Measurements from ENCODE around the gene C14orf93.
"Not testable (repeated sequence)": the region's sequence is repeated elsewhere in the genome, so short reads cannot be mapped to it uniquely, and the experiment has no call there.

C14orf93 gene

GRCh38 chr14:23004274-23004673 is 5.7 kb downstream of the C14orf93 start:
- H3K4me3 ChIP-seq (ENCODE audit: low read length); DNase-seq (ENCODE audit: low read depth, low spot score); H3K27me3 ChIP-seq (ENCODE audit: control insufficient read depth, insufficient read depth, low read length); H3K4me1 ChIP-seq (ENCODE audit: control insufficient read depth, insufficient read depth, low read length); H3K9me3 ChIP-seq (ENCODE audit: control insufficient read depth, insufficient read depth, low read length); H3K27ac ChIP-seq (ENCODE audit: low read length); H3K36me3 ChIP-seq (ENCODE audit: control insufficient read depth, insufficient read depth, low read length): not testable (repeated sequence)
- no CpG with 5 or more reads among the region's 4 CpGs for WGBS (ENCODE audit: insufficient coverage, insufficient read length)

GRCh38 chr14:23002592-23002991 is 7.4 kb downstream of the C14orf93 start:
- H3K9me3 ChIP-seq (ENCODE audit: control insufficient read depth, insufficient read depth, low read length) = no peaks in the 10 kb centered on the region
- no peak overlapping the region for H3K4me3 ChIP-seq (ENCODE audit: low read length)
- no peak for DNase-seq (ENCODE audit: low read depth, low spot score)
- no peaks in the 10 kb centered on the region for H3K27me3 ChIP-seq (ENCODE audit: control insufficient read depth, insufficient read depth, low read length)
- no peaks in the 10 kb centered on the region; the same call in 1 of the 2 replicates for H3K4me1 ChIP-seq (ENCODE audit: control insufficient read depth, insufficient read depth, low read length)
- H3K27ac ChIP-seq (ENCODE audit: low read length) = no peak overlapping the region
- H3K36me3 ChIP-seq (ENCODE audit: control insufficient read depth, insufficient read depth, low read length) = no peaks in the 10 kb centered on the region
- no CpG with 5 or more reads among the region's 3 CpGs for WGBS (ENCODE audit: insufficient coverage, insufficient read length)

GRCh38 chr14:23000860-23001259 is 9.1 kb downstream of the C14orf93 start:
- WGBS (ENCODE audit: insufficient coverage, insufficient read length) = no CpG with 5 or more reads among the region's 2 CpGs
- Histone ChIP-seq H3K27me3 (ENCODE audit: control insufficient read depth, insufficient read depth, low read length) (no peaks in the 10 kb centered on the region), H3K9me3 (ENCODE audit: control insufficient read depth, insufficient read depth, low read length) (no peaks in the 10 kb centered on the region), H3K4me1 (ENCODE audit: control insufficient read depth, insufficient read depth, low read length) (peaks cover under 1% of the 10 kb centered on the region; the same call in 1 of the 2 replicates), H3K36me3 (ENCODE audit: control insufficient read depth, insufficient read depth, low read length) (no peaks in the 10 kb centered on the region), H3K27ac (ENCODE audit: low read length) (no peak overlapping the region), H3K4me3 (ENCODE audit: low read length) (no peak overlapping the region)
- no peak for DNase-seq (ENCODE audit: low read depth, low spot score)

- Histone ChIP-seq H3K36me3 (ENCODE audit: control insufficient read depth, insufficient read depth, low read length) (no peaks in the 10 kb centered on the region), H3K27ac (ENCODE audit: low read length) (no peak overlapping the region), H3K27me3 (ENCODE audit: control insufficient read depth, insufficient read depth, low read length) (no peaks in the 10 kb centered on the region), H3K4me3 (ENCODE audit: low read length) (no peak overlapping the region), H3K4me1 (ENCODE audit: control insufficient read depth, insufficient read depth, low read length) (peaks cover 4% of the 10 kb centered on the region), H3K9me3 (ENCODE audit: control insufficient read depth, insufficient read depth, low read length) (no peaks in the 10 kb centered on the region)
- no CpG with 5 or more reads among the region's 16 CpGs for WGBS (ENCODE audit: insufficient coverage, insufficient read length)
- no peak for DNase-seq (ENCODE audit: low read depth, low spot score)
Measured at GRCh38 chr14:22998329-22999012, 11.5 kb downstream of the C14orf93 start.

GRCh38 chr14:22997676-22998323 is 12.1 kb downstream of the C14orf93 start:
- no peak overlapping the region for H3K27ac ChIP-seq (ENCODE audit: low read length)
- peaks cover 4% of the 10 kb centered on the region for H3K4me1 ChIP-seq (ENCODE audit: control insufficient read depth, insufficient read depth, low read length)
- no peak overlapping the region for H3K4me3 ChIP-seq (ENCODE audit: low read length)
- 100% methylated on average over 2 of the region's 9 CpGs for WGBS (ENCODE audit: insufficient coverage, insufficient read length)
- H3K36me3 ChIP-seq (ENCODE audit: control insufficient read depth, insufficient read depth, low read length) = no peaks in the 10 kb centered on the region
- H3K27me3 ChIP-seq (ENCODE audit: control insufficient read depth, insufficient read depth, low read length) = no peaks in the 10 kb centered on the region
- H3K9me3 ChIP-seq (ENCODE audit: control insufficient read depth, insufficient read depth, low read length) = no peaks in the 10 kb centered on the region
- DNase-seq (ENCODE audit: low read depth, low spot score) = no peak

GRCh38 chr14:22996768-22997654 is 12.9 kb downstream of the C14orf93 start:
- no peak overlapping the region for H3K27ac ChIP-seq (ENCODE audit: low read length)
- no peak overlapping the region for H3K4me3 ChIP-seq (ENCODE audit: low read length)
- no CpG with 5 or more reads among the region's 11 CpGs for WGBS (ENCODE audit: insufficient coverage, insufficient read length)
- H3K36me3 ChIP-seq (ENCODE audit: control insufficient read depth, insufficient read depth, low read length) = no peaks in the 10 kb centered on the region
- no peaks in the 10 kb centered on the region for H3K9me3 ChIP-seq (ENCODE audit: control insufficient read depth, insufficient read depth, low read length)
- no peaks in the 10 kb centered on the region for H3K27me3 ChIP-seq (ENCODE audit: control insufficient read depth, insufficient read depth, low read length)
- no peak for DNase-seq (ENCODE audit: low read depth, low spot score)
- peaks cover 4% of the 10 kb centered on the region for H3K4me1 ChIP-seq (ENCODE audit: control insufficient read depth, insufficient read depth, low read length)

- DNase-seq (ENCODE audit: low read depth, low spot score) = no peak
- Histone ChIP-seq H3K27me3 (ENCODE audit: control insufficient read depth, insufficient read depth, low read length) (no peaks in the 10 kb centered on the region), H3K4me3 (ENCODE audit: low read length) (no peak overlapping the region), H3K36me3 (ENCODE audit: control insufficient read depth, insufficient read depth, low read length) (no peaks in the 10 kb centered on the region), H3K4me1 (ENCODE audit: control insufficient read depth, insufficient read depth, low read length) (peaks cover 4% of the 10 kb centered on the region), H3K9me3 (ENCODE audit: control insufficient read depth, insufficient read depth, low read length) (no peaks in the 10 kb centered on the region), H3K27ac (ENCODE audit: low read length) (no peak overlapping the region)
- no CpG with 5 or more reads among the region's 9 CpGs for WGBS (ENCODE audit: insufficient coverage, insufficient read length)
Measured at GRCh38 chr14:22995889-22996625, 13.9 kb downstream of the C14orf93 start.

GRCh38 chr14:22994762-22995275 is 15.1 kb downstream of the C14orf93 start:
- WGBS (ENCODE audit: insufficient coverage, insufficient read length) = no CpG with 5 or more reads among the region's 4 CpGs
- H3K4me3 ChIP-seq (ENCODE audit: low read length) = no peak overlapping the region
- H3K36me3 ChIP-seq (ENCODE audit: control insufficient read depth, insufficient read depth, low read length) = no peaks in the 10 kb centered on the region
- DNase-seq (ENCODE audit: low read depth, low spot score) = no peak
- no peak overlapping the region for H3K27ac ChIP-seq (ENCODE audit: low read length)
- H3K9me3 ChIP-seq (ENCODE audit: control insufficient read depth, insufficient read depth, low read length) = no peaks in the 10 kb centered on the region
- H3K27me3 ChIP-seq (ENCODE audit: control insufficient read depth, insufficient read depth, low read length) = no peaks in the 10 kb centered on the region
- peaks cover 4% of the 10 kb centered on the region for H3K4me1 ChIP-seq (ENCODE audit: control insufficient read depth, insufficient read depth, low read length)

GRCh38 chr14:22993517-22993916 is 16.4 kb downstream of the C14orf93 start:
- Histone ChIP-seq H3K36me3 (ENCODE audit: control insufficient read depth, insufficient read depth, low read length) (no peaks in the 10 kb centered on the region), H3K4me3 (ENCODE audit: low read length) (no peak overlapping the region), H3K27ac (ENCODE audit: low read length) (no peak overlapping the region), H3K27me3 (ENCODE audit: control insufficient read depth, insufficient read depth, low read length) (no peaks in the 10 kb centered on the region), H3K4me1 (ENCODE audit: control insufficient read depth, insufficient read depth, low read length) (peaks cover 4% of the 10 kb centered on the region), H3K9me3 (ENCODE audit: control insufficient read depth, insufficient read depth, low read length) (no peaks in the 10 kb centered on the region)
- DNase-seq (ENCODE audit: low read depth, low spot score) = no peak

- no peak overlapping the region for H3K4me3 ChIP-seq (ENCODE audit: low read length)
- DNase-seq (ENCODE audit: low read depth, low spot score) = no peak
- no peaks in the 10 kb centered on the region for H3K9me3 ChIP-seq (ENCODE audit: control insufficient read depth, insufficient read depth, low read length)
- H3K4me1 ChIP-seq (ENCODE audit: control insufficient read depth, insufficient read depth, low read length) = peaks cover 4% of the 10 kb centered on the region
- H3K27me3 ChIP-seq (ENCODE audit: control insufficient read depth, insufficient read depth, low read length) = no peaks in the 10 kb centered on the region
- no peaks in the 10 kb centered on the region for H3K36me3 ChIP-seq (ENCODE audit: control insufficient read depth, insufficient read depth, low read length)
- no CpG with 5 or more reads among the region's 8 CpGs for WGBS (ENCODE audit: insufficient coverage, insufficient read length)
- H3K27ac ChIP-seq (ENCODE audit: low read length) = no peak overlapping the region
Measured at GRCh38 chr14:22991852-22992251, 18.1 kb downstream of the C14orf93 start.
